ENCODE data around the gene SLAMF9.

Gene SLAMF9

GRCh38 chr1:159986093-159986492, 32.1 kb upstream of the SLAMF9 start:
- H3K4me3 ChIP-seq (replicated peaks in 1 of 2; ENCODE audit: low read depth in 2 of 2, low read length in 2 of 2) = no peak overlapping the region
- DNase-seq (ENCODE audit: low read depth in 2 of 2) = no peak
- TF ChIP-seq, protein P1, sequence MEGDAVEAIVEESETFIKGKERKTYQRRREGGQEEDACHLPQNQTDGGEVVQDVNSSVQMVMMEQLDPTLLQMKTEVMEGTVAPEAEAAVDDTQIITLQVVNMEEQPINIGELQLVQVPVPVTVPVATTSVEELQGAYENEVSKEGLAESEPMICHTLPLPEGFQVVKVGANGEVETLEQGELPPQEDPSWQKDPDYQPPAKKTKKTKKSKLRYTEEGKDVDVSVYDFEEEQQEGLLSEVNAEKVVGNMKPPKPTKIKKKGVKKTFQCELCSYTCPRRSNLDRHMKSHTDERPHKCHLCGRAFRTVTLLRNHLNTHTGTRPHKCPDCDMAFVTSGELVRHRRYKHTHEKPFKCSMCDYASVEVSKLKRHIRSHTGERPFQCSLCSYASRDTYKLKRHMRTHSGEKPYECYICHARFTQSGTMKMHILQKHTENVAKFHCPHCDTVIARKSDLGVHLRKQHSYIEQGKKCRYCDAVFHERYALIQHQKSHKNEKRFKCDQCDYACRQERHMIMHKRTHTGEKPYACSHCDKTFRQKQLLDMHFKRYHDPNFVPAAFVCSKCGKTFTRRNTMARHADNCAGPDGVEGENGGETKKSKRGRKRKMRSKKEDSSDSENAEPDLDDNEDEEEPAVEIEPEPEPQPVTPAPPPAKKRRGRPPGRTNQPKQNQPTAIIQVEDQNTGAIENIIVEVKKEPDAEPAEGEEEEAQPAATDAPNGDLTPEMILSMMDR (IDR thresholded peaks at IDR 0.05; ENCODE audit: low read depth, low read length) = no peak

DNA sequence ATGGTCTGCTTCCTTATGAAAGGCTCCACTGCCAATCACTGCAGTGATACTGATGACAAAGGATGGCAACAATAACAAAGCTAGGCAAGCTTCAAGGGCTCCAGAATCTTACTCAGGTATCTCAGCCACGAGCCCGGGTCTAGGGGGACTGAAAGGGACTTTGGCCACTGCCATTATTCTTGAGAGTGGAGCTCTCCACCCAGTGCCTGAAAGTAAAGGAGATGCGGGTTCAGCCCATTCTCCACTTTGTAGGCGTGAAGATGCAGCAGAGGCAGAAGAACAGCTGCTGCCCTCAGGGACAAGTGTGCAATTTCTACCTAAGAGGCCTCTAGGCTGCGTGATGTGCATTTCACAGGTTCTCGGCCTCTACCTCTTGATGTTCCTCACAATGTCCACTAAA, 31.4 kb upstream of the SLAMF9 start:
- H3K4me3 ChIP-seq (replicated peaks in 1 of 2; ENCODE audit: low read depth in 2 of 2, low read length in 2 of 2) = no peak overlapping the region
- TF ChIP-seq, protein P1 (IDR thresholded peaks at IDR 0.05; ENCODE audit: low read depth, low read length) = no peak
- no peak for DNase-seq (ENCODE audit: low read depth in 2 of 2)

DNA sequence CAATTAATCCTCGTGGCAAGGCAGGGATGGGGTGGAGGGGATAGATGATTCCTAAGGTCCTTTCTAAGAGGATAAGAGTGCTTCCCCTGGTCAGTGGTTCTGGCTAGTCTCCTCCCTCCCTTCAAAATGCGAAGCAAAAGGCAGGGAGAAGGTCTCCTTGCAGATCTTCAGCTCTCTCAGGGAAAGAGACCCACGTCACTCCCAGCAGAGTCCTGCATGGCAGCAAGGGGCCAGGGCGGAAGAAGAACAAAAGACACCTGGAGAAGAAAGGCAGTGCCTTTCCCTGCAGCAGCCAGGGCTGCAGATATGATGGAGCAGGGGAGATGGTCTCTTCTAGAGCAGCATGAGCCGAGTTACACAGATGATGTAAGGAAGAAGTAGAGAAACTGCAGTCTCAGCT, 29.6 kb upstream of the SLAMF9 start:
- DNase-seq (ENCODE audit: low read depth in 2 of 2) = no peak
- TF ChIP-seq, protein P1 (IDR thresholded peaks at IDR 0.05; ENCODE audit: low read depth, low read length) = no peak

DNA sequence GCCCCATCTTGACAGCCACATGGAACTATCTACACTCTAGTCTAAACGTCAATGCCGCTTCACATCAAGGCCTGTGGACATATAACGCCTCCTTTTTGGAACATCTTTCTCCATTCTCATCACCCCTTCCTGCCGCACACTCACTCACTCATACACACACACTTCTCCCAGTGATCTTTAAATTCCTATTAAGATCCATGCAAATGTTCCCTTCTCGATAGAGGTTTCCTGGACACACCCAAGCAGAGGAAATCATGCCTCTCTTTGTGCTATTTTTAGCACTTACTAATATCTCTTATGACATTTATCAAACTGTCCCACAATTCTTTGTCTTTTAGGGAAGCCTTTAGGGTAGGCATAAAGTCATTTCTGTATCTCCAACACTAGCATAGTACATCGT, 28.2 kb upstream of the SLAMF9 start:
- no peak for DNase-seq (ENCODE audit: low read depth in 2 of 2)
- TF ChIP-seq, protein P1 (IDR thresholded peaks at IDR 0.05; ENCODE audit: low read depth, low read length) = no peak
- H3K4me3 ChIP-seq (replicated peaks in 1 of 2; ENCODE audit: low read depth in 2 of 2, low read length in 2 of 2) = no peak overlapping the region

More for the DNA sequence above, 29.6 kb upstream of the SLAMF9 start:
- no peak overlapping the region for H3K4me3 ChIP-seq (replicated peaks in 1 of 2; ENCODE audit: low read depth in 2 of 2, low read length in 2 of 2)

- DNase-seq (ENCODE audit: low read depth in 2 of 2) = no peak
- no peak overlapping the region for H3K4me3 ChIP-seq (replicated peaks in 1 of 2; ENCODE audit: low read depth in 2 of 2, low read length in 2 of 2)
- TF ChIP-seq, protein P1 (IDR thresholded peaks at IDR 0.05; ENCODE audit: low read depth, low read length) = no peak
Measured at GRCh38 chr1:159981351-159982055, 27.5 kb upstream of the SLAMF9 start.

GRCh38 chr1:159980786-159981185, 26.7 kb upstream of the SLAMF9 start:
- no peak for DNase-seq (ENCODE audit: low read depth in 2 of 2)
- TF ChIP-seq, protein P1 (IDR thresholded peaks at IDR 0.05; ENCODE audit: low read depth, low read length) = no peak
- H3K4me3 ChIP-seq (replicated peaks in 1 of 2; ENCODE audit: low read depth in 2 of 2, low read length in 2 of 2) = no peak overlapping the region

DNA sequence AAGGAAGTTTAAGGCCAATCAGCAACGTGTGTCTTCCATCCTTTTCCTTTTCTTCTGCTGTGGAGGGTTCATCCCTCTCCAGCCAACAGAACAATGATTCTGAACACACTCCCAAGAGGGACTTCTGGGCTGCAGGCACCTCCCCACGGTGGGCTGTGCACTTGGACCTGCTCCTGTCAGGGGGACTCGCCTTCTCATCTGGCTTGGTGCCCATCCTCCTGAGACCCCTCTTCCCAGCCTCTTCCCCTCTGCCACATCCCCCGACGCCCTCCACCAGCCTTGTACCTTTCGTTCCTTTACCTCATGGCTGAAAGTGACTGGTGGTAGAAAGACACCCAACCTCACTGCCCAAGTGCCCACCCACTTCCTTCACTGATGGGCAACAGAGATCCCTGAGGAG, 26.0 kb upstream of the SLAMF9 start:
- DNase-seq (ENCODE audit: low read depth in 2 of 2) = no peak

More for the DNA sequence above, 26.0 kb upstream of the SLAMF9 start:
- TF ChIP-seq, protein P1 (IDR thresholded peaks at IDR 0.05; ENCODE audit: low read depth, low read length) = no peak
- no peak overlapping the region for H3K4me3 ChIP-seq (replicated peaks in 1 of 2; ENCODE audit: low read depth in 2 of 2, low read length in 2 of 2)
